NCI-H82 treated with DMSO at 0.1 percent for 48 hours (cell line): ENCODE measurements around the gene PSMB3.

Source experiments
- DNase-seq: peaks from one replicate; lab custom pipeline; 2025; ENCODE audit not compliant: unreplicated experiment; lab: John Stamatoyannopoulos, UW

The PSMB3 gene

GRCh38 chr17:38796451-38797157 is 44.1 kb downstream of the PSMB3 start:
- DNase-seq, result no peak

- DNase-seq, result no peak
Observed at GRCh38 chr17:38797158-38797490, 44.6 kb downstream of the PSMB3 start.

- no peak for DNase-seq
Observed at GRCh38 chr17:38797828-38798227, 45.3 kb downstream of the PSMB3 start.

GRCh38 chr17:38798614-38799500 is 46.3 kb downstream of the PSMB3 start:
- peak; percentile 23 for DNase-seq

DNA sequence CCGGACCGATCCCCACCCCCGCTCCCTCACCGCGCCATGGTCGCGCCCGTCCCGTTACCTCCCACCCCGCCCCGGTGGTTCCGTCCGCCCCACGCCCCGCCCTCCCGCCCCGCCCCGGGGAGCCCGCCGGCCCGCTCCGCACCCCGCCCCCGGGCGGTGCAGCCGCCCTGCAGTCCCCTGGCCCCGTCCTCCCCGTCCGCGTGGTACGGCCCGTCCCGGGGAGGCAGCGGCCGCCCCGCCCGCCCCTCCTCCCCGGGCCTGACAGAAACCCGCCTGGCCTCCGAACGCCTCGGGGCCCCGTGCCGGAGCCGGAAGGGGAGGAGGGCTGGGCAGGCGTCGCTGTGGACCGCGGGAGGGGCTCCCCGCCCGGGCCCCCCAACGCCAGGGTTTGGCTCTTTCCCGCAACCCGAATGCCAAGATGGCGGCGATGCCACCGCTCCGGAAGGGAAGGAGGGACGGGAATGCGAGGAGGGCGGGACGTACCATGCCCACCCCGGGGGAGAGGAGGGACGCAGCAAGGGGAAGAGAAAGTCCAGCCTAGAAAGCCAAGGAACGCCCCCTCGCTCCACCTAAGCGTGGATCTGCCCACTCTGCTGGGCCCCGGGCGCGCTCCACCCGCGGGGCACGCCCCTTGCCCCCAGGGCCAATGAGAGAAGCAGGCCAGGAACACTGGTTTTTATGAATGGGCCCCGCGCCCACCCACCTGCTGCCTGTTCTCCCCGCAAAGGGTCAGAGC is 47.1 kb downstream of the PSMB3 start, which contains the start of gene PIP4K2B:
Gene PIP4K2B (minus strand): TSS at position 56 of the 736 bp plus-strand sequence. CDS start 132 bp downstream, outside the sequence.
- DNase-seq, result peak; percentile 98

DNA sequence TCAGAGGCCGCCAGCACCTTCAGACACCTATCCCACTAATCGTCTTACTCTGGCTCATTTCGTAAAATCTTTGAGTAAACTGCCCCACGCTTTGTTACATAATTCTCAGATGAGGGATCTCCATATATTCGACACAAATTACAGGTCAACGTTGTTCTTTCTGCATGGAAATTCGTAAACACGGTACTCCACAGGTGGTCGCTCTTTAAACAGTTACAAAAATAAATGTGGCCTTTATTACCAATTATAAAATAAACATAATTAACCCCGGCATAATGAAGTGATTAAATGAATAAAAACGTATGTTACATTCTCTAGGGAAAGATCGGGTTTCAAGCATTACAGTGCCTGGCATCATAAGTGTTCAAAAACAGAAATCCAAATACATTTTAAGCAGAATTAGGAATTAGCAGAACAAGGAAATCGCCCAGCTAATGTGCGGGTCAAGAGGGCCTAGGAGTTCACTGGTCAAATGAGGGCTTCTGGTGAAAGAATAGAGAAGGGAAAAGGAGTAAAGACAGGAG is 47.8 kb downstream of the PSMB3 start:
- DNase-seq, result no peak

GRCh38 chr17:38809828-38810227 is 57.3 kb downstream of the PSMB3 start:
- DNase-seq, result no peak
